ENCODE results near the gene PLPP7.

DNA sequence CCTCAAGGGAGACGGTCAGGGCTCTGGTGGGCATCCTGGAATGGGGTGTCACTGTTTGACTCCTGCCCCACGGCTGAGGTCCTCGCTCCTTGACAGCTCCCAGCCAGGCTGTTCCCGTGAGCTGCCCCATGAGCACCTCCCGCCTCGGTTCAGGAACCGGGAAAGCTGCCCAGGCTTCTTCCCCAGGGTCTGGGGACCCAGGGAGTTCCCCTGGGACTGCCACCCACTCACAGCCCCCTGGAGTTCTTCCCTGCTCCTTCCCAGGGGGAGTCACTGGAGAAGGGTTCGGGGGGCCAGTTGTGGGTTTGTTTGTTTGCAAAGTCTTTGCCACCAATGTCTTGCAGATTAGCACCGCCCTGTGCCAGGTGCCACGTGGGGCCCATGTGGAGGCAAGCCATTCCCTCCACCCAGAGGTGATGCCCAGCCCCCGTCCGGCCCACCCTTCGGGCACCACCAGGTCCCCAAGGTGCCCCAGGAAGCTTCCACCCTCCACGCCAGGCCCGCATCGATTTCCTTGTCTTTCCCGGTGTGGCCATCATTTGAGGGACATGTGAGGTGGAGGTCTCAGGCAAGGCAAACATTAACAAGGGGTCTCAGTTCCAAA, 1.3 kb downstream of the PLPP7 start:
- TF ChIP-seq, protein P1, sequence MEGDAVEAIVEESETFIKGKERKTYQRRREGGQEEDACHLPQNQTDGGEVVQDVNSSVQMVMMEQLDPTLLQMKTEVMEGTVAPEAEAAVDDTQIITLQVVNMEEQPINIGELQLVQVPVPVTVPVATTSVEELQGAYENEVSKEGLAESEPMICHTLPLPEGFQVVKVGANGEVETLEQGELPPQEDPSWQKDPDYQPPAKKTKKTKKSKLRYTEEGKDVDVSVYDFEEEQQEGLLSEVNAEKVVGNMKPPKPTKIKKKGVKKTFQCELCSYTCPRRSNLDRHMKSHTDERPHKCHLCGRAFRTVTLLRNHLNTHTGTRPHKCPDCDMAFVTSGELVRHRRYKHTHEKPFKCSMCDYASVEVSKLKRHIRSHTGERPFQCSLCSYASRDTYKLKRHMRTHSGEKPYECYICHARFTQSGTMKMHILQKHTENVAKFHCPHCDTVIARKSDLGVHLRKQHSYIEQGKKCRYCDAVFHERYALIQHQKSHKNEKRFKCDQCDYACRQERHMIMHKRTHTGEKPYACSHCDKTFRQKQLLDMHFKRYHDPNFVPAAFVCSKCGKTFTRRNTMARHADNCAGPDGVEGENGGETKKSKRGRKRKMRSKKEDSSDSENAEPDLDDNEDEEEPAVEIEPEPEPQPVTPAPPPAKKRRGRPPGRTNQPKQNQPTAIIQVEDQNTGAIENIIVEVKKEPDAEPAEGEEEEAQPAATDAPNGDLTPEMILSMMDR (conservative IDR thresholded peaks at IDR 0.05; ENCODE audit: low read length) = no peak
- no peak for TF ChIP-seq EZH2phosphoT487 (IDR thresholded peaks at IDR 0.05; ENCODE audit: borderline replicate concordance, low read depth, low read length)
